GM12865 (cell line): ENCODE data around the gene C3orf22.

Experiments used
- DNase-seq: peaks from one replicate; pipeline ENCODE4 v3.0.0; 2010; ENCODE audit warnings: low read depth
- H3K4me3 ChIP-seq: 2 replicates; pipeline ENCODE4 v1.5.1; 2011; ENCODE audit warnings: mild to moderate bottlenecking, low read depth, low read length, control low read depth
- CTCF ChIP-seq: IDR thresholded peaks from 2 replicates; pipeline ENCODE4 v1.5.1; 2011; ENCODE audit warnings: low read length, control low read depth, low read depth, inconsistent platforms; ENCODE audit not compliant: insufficient read depth; ENCODE audit errors: missing control alignments

Gene C3orf22

GRCh38 chr3:126501054-126501453 lies 57.7 kb downstream of the C3orf22 start:
- no peak for TF ChIP-seq CTCF
- no peak for DNase-seq
- no peak overlapping the region for H3K4me3 ChIP-seq

- H3K4me3 ChIP-seq = no peak overlapping the region
- TF ChIP-seq CTCF = no peak
- DNase-seq = no peak
Measured at GRCh38 chr3:126500016-126500415, 58.7 kb downstream of the C3orf22 start.
